Liver (tissue), 9 donors: Measurements from ENCODE around the gene ANTXR1. TPM values are rescaled to one million over a fixed set of nuclear protein-coding genes. Genes with fewer than 3 reads are reported as not detected.

Source experiments
- DNase-seq: peaks from one replicate; pipeline ENCODE4 v3.0.0-alpha.2; 2017; ENCODE audit warnings: low spot score
- H3K27ac ChIP-seq, 2 donors: one replicate each; pipeline ENCODE4 v1.7.0; 2013; ENCODE audit warnings: inconsistent platforms in 2 of 2, low read length in 2 of 2, control low read depth in 1 of 2, low read depth in 1 of 2, mild to moderate bottlenecking in 1 of 2
- H3K27me3 ChIP-seq, 4 donors: one replicate each; pipeline versions ENCODE4 v1.6.1 to v1.7.0; 2013; ENCODE audit warnings: low read length in 3 of 4, inconsistent platforms in 1 of 4, mild to moderate bottlenecking in 1 of 4, moderate library complexity in 1 of 4; ENCODE audit not compliant: control insufficient read depth in 4 of 4, insufficient read depth in 4 of 4
- H3K36me3 ChIP-seq, 4 donors: one replicate each; pipeline versions ENCODE4 v1.6.1 to v1.7.0; 2013; ENCODE audit warnings: low read length in 3 of 4, mild to moderate bottlenecking in 3 of 4, low read depth in 1 of 4, moderate library complexity in 1 of 4; ENCODE audit not compliant: control insufficient read depth in 4 of 4, insufficient read depth in 3 of 4
- H3K4me1 ChIP-seq, 4 donors: one replicate each; pipeline versions ENCODE4 v1.6.1 to v1.7.0; 2013; ENCODE audit warnings: low read length in 3 of 4, mild to moderate bottlenecking in 3 of 4, moderate library complexity in 1 of 4; ENCODE audit not compliant: control insufficient read depth in 4 of 4, insufficient read depth in 4 of 4
- H3K4me3 ChIP-seq, 3 donors: one replicate each; pipeline versions ENCODE4 v1.6.1 to v1.7.0; 2013; ENCODE audit warnings: low read length in 3 of 3, control low read depth in 1 of 3, low read depth in 1 of 3, mild to moderate bottlenecking in 1 of 3
- H3K9ac ChIP-seq, 2 donors: one replicate each; pipeline ENCODE4 v1.7.0; 2013; ENCODE audit warnings: low read length in 2 of 2, mild to moderate bottlenecking in 2 of 2, moderate library complexity in 2 of 2, control low read depth in 1 of 2, low read depth in 1 of 2
- H3K9me3 ChIP-seq, 4 donors: one replicate each; pipeline versions ENCODE4 v1.6.1 to v1.7.0; 2013; ENCODE audit warnings: low read length in 3 of 4; ENCODE audit not compliant: control insufficient read depth in 4 of 4
- ATF3 ChIP-seq: IDR thresholded peaks from 2 replicates; pipeline ENCODE4 v1.6.1; 2016; ENCODE audit warnings: antibody characterized with exemption
- CTCF ChIP-seq: fragments of 150-350 bp; IDR thresholded peaks from 2 replicates; pipeline ENCODE4 v1.5.1; 2017; ENCODE audit warnings: improper control_type of control experiment, low read depth, low read length; ENCODE audit not compliant: missing input control
- EGR1 ChIP-seq, 2 donors: IDR thresholded peaks; 2 replicates each; pipeline ENCODE4 v1.6.1; 2016 to 2018; ENCODE audit warnings: antibody characterized with exemption in 2 of 2, low read depth in 2 of 2
- FOXA1 ChIP-seq: IDR thresholded peaks from 2 replicates; pipeline ENCODE4 v1.6.1; 2016; ENCODE audit warnings: antibody characterized with exemption
- FOXA2 ChIP-seq: IDR thresholded peaks from 2 replicates; pipeline ENCODE4 v1.6.1; 2016; ENCODE audit warnings: antibody characterized with exemption
- GABPA ChIP-seq, 2 donors: IDR thresholded peaks in 1 of 2; conservative IDR thresholded peaks in 1 of 2; 2 replicates each; pipeline ENCODE4 v1.6.1; 2016; ENCODE audit warnings: antibody characterized with exemption in 2 of 2, mild to moderate bottlenecking in 1 of 2, moderate library complexity in 1 of 2
- HNF4A ChIP-seq, 2 donors: conservative IDR thresholded peaks; 2 replicates each; pipeline ENCODE4 v1.6.1; 2016; ENCODE audit warnings: antibody characterized with exemption in 2 of 2, mild to moderate bottlenecking in 2 of 2
- HNF4G ChIP-seq: IDR thresholded peaks from 2 replicates; pipeline ENCODE4 v1.6.1; 2016; ENCODE audit warnings: antibody characterized with exemption
- JUND ChIP-seq, 2 donors: IDR thresholded peaks; 2 replicates each; pipeline ENCODE4 v1.6.1; 2016; ENCODE audit warnings: antibody characterized with exemption in 2 of 2
- NR2F2 ChIP-seq: IDR thresholded peaks from 2 replicates; pipeline ENCODE4 v1.6.1; 2016; ENCODE audit warnings: antibody characterized with exemption
- RAD21 ChIP-seq, 2 donors: IDR thresholded peaks; 2 replicates each; pipeline ENCODE4 v1.6.1; 2016; ENCODE audit warnings: antibody characterized with exemption in 2 of 2, mild to moderate bottlenecking in 2 of 2
- REST ChIP-seq: IDR thresholded peaks from 2 replicates; pipeline ENCODE4 v1.6.1; 2016; ENCODE audit warnings: antibody characterized with exemption, mild to moderate bottlenecking
- RXRA ChIP-seq, 2 donors: IDR thresholded peaks; 2 replicates each; pipeline ENCODE4 v1.6.1; 2017 to 2018; ENCODE audit warnings: antibody characterized with exemption in 2 of 2, mild to moderate bottlenecking in 1 of 2
- SP1 ChIP-seq: IDR thresholded peaks from 2 replicates; pipeline ENCODE4 v1.6.1; 2018; ENCODE audit warnings: antibody characterized with exemption, mild to moderate bottlenecking
- TAF1 ChIP-seq: conservative IDR thresholded peaks from 2 replicates; pipeline ENCODE4 v1.6.1; 2016; ENCODE audit warnings: antibody characterized with exemption, mild to moderate bottlenecking
- YY1 ChIP-seq: IDR thresholded peaks from 2 replicates; pipeline ENCODE4 v1.6.1; 2016; ENCODE audit warnings: antibody characterized with exemption, mild to moderate bottlenecking
- ZBTB33 ChIP-seq: IDR thresholded peaks from 2 replicates; pipeline ENCODE4 v1.6.1; 2016; ENCODE audit warnings: antibody characterized with exemption
- WGBS: extraction: QIAGEN DNeasy Blood & Tissue Kit; methylation state at CpG from one replicate; pipeline ENCODE4 v1.1.7; 2013; 5-methylcytosine and 5-hydroxymethylcytosine counted together
- polyA plus RNA-seq, 2 donors: library from polyadenylated mRNA; stranded (reverse) in 1 of 2; unstranded in 1 of 2; fragments of 200-250 nt in 1 of 2; fragments of >200 nt in 1 of 2; fragmentation: Nextera tagmentation in 1 of 2; extraction: Ambion mirVana in 1 of 2; gene quantifications; one replicate each; pipeline versions ENCODE4 v1.2.1 to v1.2.3, GENCODE V29; 2013 to 2015
- total RNA-seq, 2 donors: library from RNA; depleted of rRNA; stranded (reverse); fragments of >200 nt; gene quantifications; one replicate each; pipeline ENCODE4 v1.2.3, GENCODE V29; 2014
- donor health status: healthy.
- donor health status: healthy.
- donor health status: healthy.
- donor health status: healthy.
- donor health status: healthy.

Gene ANTXR1
- total and polyA plus RNA-seq, 4 donors, result 0.60 to 3.6 (median 1.8) TPM

GRCh38 chr2:69200107-69200520, 187.1 kb downstream of the ANTXR1 start:
- Histone ChIP-seq H3K9me3 (no peaks in the 10 kb centered on the region), H3K27me3 (peaks cover 0 to 2% (median 0%) of the 10 kb centered on the region in 4 donors), H3K27ac (no peak overlapping the region), H3K4me1 (no peaks in the 10 kb centered on the region), H3K36me3 (no peaks in the 10 kb centered on the region), H3K9ac (no peak overlapping the region), H3K4me3 (no peak overlapping the region)
- no peak for TF ChIP-seq NR2F2
- no peak for TF ChIP-seq HNF4A (conservative IDR thresholded peaks at IDR 0.05)
- TF ChIP-seq TAF1, result no peak
- no peak for TF ChIP-seq EGR1 (IDR thresholded peaks at IDR 0.05; ENCODE audit: low read depth in 2 of 2)
- no peak for TF ChIP-seq ZBTB33
- no peak for TF ChIP-seq RXRA (IDR thresholded peaks at IDR 0.05)
- WGBS, result 64% methylated on average over 6 of the region's 6 CpGs
- DNase-seq, result no peak

GRCh38 chr2:69201259-69201658, 188.3 kb downstream of the ANTXR1 start:
- Histone ChIP-seq H3K27ac (no peak overlapping the region), H3K9ac (no peak overlapping the region), H3K4me3 (no peak overlapping the region), H3K9me3 (no peaks in the 10 kb centered on the region), H3K36me3 (no peaks in the 10 kb centered on the region), H3K27me3 (peaks cover 0 to 2% (median 0%) of the 10 kb centered on the region in 4 donors), H3K4me1 (no peaks in the 10 kb centered on the region)
- 88% methylated on average over 7 of the region's 7 CpGs for WGBS
- TF ChIP-seq HNF4A (conservative IDR thresholded peaks at IDR 0.05) (no peak), NR2F2 (no peak), RXRA (IDR thresholded peaks at IDR 0.05) (no peak), JUND (IDR thresholded peaks at IDR 0.05) (no peak), HNF4G (no peak), EGR1 (IDR thresholded peaks at IDR 0.05; ENCODE audit: low read depth in 2 of 2) (no peak), TAF1 (no peak), RAD21 (IDR thresholded peaks at IDR 0.05) (no peak), FOXA2 (no peak), CTCF (no peak), FOXA1 (no peak), REST (no peak), ZBTB33 (no peak), YY1 (no peak), GABPA (IDR thresholded peaks at IDR 0.05 in 1 of 2, conservative IDR thresholded peaks at IDR 0.05 in 1 of 2) (no peak), SP1 (no peak), ATF3 (no peak)
- no peak for DNase-seq
